GM12865 (cell line): ENCODE measurements around the gene DNAJC22.

Experiments used
- DNase-seq: peaks from one replicate; pipeline ENCODE4 v3.0.0; 2010; ENCODE audit warnings: low read depth
- H3K4me3 ChIP-seq: 2 replicates; pipeline ENCODE4 v1.5.1; 2011; ENCODE audit warnings: mild to moderate bottlenecking, low read depth, low read length, control low read depth
- CTCF ChIP-seq: IDR thresholded peaks from 2 replicates; pipeline ENCODE4 v1.5.1; 2011; ENCODE audit warnings: low read length, control low read depth, low read depth, inconsistent platforms; ENCODE audit not compliant: insufficient read depth; ENCODE audit errors: missing control alignments

The DNAJC22 gene

GRCh38 chr12:49346659-49347310 is at the start of gene DNAJC22:
Gene DNAJC22, plus strand, starts transcription at chr12:49346888. Its CDS starts 1,985 bp downstream, at chr12:49348873.
- peak; percentile 35 for DNase-seq
- TF ChIP-seq CTCF: no peak
- peak within 1 kb of the TSS; percentile 29 for H3K4me3 ChIP-seq

GRCh38 chr12:49297695-49298060 is 49.0 kb upstream of the DNAJC22 start:
- DNase-seq: no peak
- no peak for TF ChIP-seq CTCF
- H3K4me3 ChIP-seq: no peak overlapping the region

GRCh38 chr12:49298160-49298559 is 48.5 kb upstream of the DNAJC22 start:
- no peak overlapping the region for H3K4me3 ChIP-seq
- DNase-seq: peak; percentile 26

GRCh38 chr12:49301760-49302159 is 44.9 kb upstream of the DNAJC22 start:
- TF ChIP-seq CTCF: no peak
- DNase-seq: peak; percentile 28
- no peak overlapping the region for H3K4me3 ChIP-seq

More at GRCh38 chr12:49298160-49298559, 48.5 kb upstream of the DNAJC22 start:
- TF ChIP-seq CTCF: peak; percentile 36

GRCh38 chr12:49304161-49304560 is 42.5 kb upstream of the DNAJC22 start:
- no peak for DNase-seq
- no peak for TF ChIP-seq CTCF

GRCh38 chr12:49305762-49306510 is 40.8 kb upstream of the DNAJC22 start:
- no peak for TF ChIP-seq CTCF
- DNase-seq: no peak

More at GRCh38 chr12:49304161-49304560, 42.5 kb upstream of the DNAJC22 start:
- no peak overlapping the region for H3K4me3 ChIP-seq

More at GRCh38 chr12:49305762-49306510, 40.8 kb upstream of the DNAJC22 start:
- H3K4me3 ChIP-seq: no peak overlapping the region
